Progenitor cell of endocrine pancreas (in vitro differentiated cells): ENCODE data around the gene C1QTNF6. TPM values are rescaled to one million over a fixed set of nuclear protein-coding genes. Genes with fewer than 3 reads are reported as not detected.
"Not testable (repeated sequence)": the region's sequence is repeated elsewhere in the genome, so short reads cannot be mapped to it uniquely, and the experiment has no call there.

Experiments
- DNase-seq: peaks from one replicate; pipeline ENCODE4 v3.0.0; 2021; ENCODE audit warnings: low spot score; ENCODE audit not compliant: unreplicated experiment
- H3K27ac Mint-ChIP-seq: 2 replicates; pipeline ENCODE4 v1.8.0; 2021; ENCODE audit warnings: mild to moderate bottlenecking, moderate library complexity, mixed read lengths
- H3K27me3 Mint-ChIP-seq: 2 replicates; pipeline ENCODE4 v1.8.0; 2021; ENCODE audit warnings: mixed read lengths
- H3K36me3 Mint-ChIP-seq: 2 replicates; pipeline ENCODE4 v1.8.0; 2022; ENCODE audit warnings: mixed read lengths; ENCODE audit not compliant: insufficient read depth
- H3K4me1 Mint-ChIP-seq: 2 replicates; pipeline ENCODE4 v1.8.0; 2021; ENCODE audit warnings: low read depth, mixed read lengths
- H3K4me3 Mint-ChIP-seq: 2 replicates; pipeline ENCODE4 v1.8.0; 2021; ENCODE audit warnings: low read depth, mild to moderate bottlenecking, moderate library complexity, mixed read lengths
- H3K9me3 Mint-ChIP-seq: 2 replicates; pipeline ENCODE4 v1.8.0; 2021; ENCODE audit warnings: low read depth, mixed read lengths
- CTCF ChIP-seq: fragments of 200-600 bp; sonication (generic); IDR thresholded peaks from one replicate; pipeline ENCODE4 v1.5.0; 2021; ENCODE audit warnings: antibody characterized with exemption, mild to moderate bottlenecking; ENCODE audit not compliant: unreplicated experiment
- total RNA-seq: library from RNA; stranded (reverse); gene quantifications from 2 replicates; pipeline ENCODE4 v1.2.1, GENCODE V29; 2021

The C1QTNF6 gene
- total RNA-seq, 1 donor from 2014 or later, result 14.5 TPM

GRCh38 chr22:37174964-37175363 lies 13.1 kb downstream of the C1QTNF6 start:
- no peaks in the 10 kb centered on the region for H3K36me3 Mint-ChIP-seq
- no peak for DNase-seq
- no peaks in the 10 kb centered on the region for H3K9me3 Mint-ChIP-seq
- no peak overlapping the region for H3K4me3 Mint-ChIP-seq
- H3K27me3 Mint-ChIP-seq, result peaks cover 33% of the 10 kb centered on the region
- TF ChIP-seq CTCF, result no peak
- no peak overlapping the region for H3K27ac Mint-ChIP-seq
- peaks cover 1% of the 10 kb centered on the region for H3K4me1 Mint-ChIP-seq

GRCh38 chr22:37173709-37174108 lies 14.3 kb downstream of the C1QTNF6 start:
- no peak overlapping the region for H3K27ac Mint-ChIP-seq
- no peaks in the 10 kb centered on the region for H3K9me3 Mint-ChIP-seq
- H3K27me3 Mint-ChIP-seq, result peaks cover 37% of the 10 kb centered on the region
- DNase-seq, result no peak
- H3K4me3 Mint-ChIP-seq, result no peak overlapping the region
- no peaks in the 10 kb centered on the region for H3K36me3 Mint-ChIP-seq
- H3K4me1 Mint-ChIP-seq, result peaks cover 1% of the 10 kb centered on the region
- TF ChIP-seq CTCF, result no peak

GRCh38 chr22:37172266-37173245 lies 15.5 kb downstream of the C1QTNF6 start:
- no peaks in the 10 kb centered on the region for H3K9me3 Mint-ChIP-seq
- H3K4me1 Mint-ChIP-seq, result peaks cover 7% of the 10 kb centered on the region
- no peak overlapping the region for H3K27ac Mint-ChIP-seq
- TF ChIP-seq CTCF, result no peak
- peaks cover 30% of the 10 kb centered on the region for H3K27me3 Mint-ChIP-seq
- no peaks in the 10 kb centered on the region for H3K36me3 Mint-ChIP-seq
- no peak overlapping the region for H3K4me3 Mint-ChIP-seq
- no peak for DNase-seq

- no peak overlapping the region for H3K27ac Mint-ChIP-seq
- H3K9me3 Mint-ChIP-seq, result no peaks in the 10 kb centered on the region
- no peaks in the 10 kb centered on the region for H3K36me3 Mint-ChIP-seq
- peaks cover 8% of the 10 kb centered on the region for H3K4me1 Mint-ChIP-seq
- no peak overlapping the region for H3K4me3 Mint-ChIP-seq
- peaks cover 26% of the 10 kb centered on the region for H3K27me3 Mint-ChIP-seq
- no peak for TF ChIP-seq CTCF
- DNase-seq, result no peak
Measured at GRCh38 chr22:37171662-37172061, 16.4 kb downstream of the C1QTNF6 start.

- H3K9me3 Mint-ChIP-seq, H3K36me3 Mint-ChIP-seq, H3K27ac Mint-ChIP-seq, DNase-seq, H3K4me3 Mint-ChIP-seq: not testable (repeated sequence)
- H3K4me1 Mint-ChIP-seq, result peaks cover 12% of the 10 kb centered on the region
- H3K27me3 Mint-ChIP-seq, result peaks cover 23% of the 10 kb centered on the region
Measured at GRCh38 chr22:37170689-37171405, 17.2 kb downstream of the C1QTNF6 start.
